ENCODE data around the gene PKHD1.
"Not testable (repeated sequence)": the region's sequence is repeated elsewhere in the genome, so short reads cannot be mapped to it uniquely, and the experiment has no call there.

The PKHD1 gene

DNA sequence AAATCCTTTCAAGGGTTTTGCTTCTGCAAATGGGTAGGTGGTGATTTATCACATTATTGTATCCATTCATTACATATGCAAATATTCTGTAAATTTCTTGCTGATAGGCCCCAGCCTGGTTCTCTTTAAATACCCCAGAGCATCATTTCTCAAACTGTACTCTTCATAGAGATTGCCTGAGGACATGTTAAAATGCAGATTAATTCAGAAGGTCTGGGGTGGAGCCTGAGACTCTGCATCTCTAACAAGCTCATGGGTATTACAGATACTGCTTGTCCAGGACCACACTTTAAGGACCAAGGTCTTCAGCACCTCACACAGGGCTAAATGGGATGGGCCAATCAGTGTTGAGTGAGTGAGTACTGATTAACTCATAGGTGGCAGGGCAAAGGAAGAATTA, 46.3 kb downstream of the PKHD1 start:
- no peak for DNase-seq

DNA sequence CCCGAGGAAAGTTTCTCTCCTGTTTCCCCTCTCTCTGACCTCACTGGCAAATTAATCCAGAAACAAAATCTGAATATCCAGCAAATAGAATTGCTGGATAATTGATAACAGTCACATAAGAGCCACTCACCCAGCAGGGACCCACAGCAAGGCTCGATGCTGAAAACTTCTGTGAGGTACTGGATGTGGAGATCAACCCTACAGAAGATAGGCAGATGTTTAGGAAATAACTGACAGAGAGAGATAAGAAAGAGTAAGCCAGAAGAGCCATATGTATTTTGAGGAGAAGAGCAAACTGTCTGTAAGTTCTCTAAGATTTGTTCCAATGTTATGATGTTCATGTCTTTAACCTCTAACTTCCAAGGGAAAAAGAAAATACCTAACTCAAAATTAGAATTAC, 59.7 kb downstream of the PKHD1 start:
- DNase-seq, result no peak

DNA sequence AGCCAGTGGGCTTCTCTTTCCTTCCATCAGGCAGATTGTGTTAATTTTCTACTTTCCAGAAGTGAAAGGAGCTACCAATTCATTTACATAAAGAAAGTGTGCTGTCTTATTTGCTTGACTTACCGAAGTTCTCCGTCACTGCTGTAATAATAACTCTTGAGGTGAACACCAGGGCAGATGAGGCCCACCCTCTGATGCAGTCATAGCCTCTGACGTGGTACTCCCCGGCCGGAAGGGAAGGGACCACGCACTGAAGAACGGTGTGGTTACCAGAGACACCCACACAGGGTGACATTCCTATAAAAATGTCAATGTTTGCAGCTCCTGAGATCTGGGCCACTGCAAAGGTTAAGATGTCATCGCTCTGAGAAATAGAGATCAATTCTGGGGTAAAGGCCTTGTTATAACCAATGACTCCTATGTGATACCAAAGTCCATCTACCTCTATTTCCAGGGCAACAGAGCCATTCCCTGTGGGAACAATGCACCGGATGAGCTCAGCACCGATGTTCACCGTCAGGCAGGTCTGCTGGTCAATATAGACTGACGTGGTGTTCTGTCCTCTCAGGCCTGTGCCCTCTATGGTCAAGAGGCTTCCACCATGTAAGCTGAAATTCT, 62.9 kb downstream of the PKHD1 start:
- DNase-seq, result no peak

DNA sequence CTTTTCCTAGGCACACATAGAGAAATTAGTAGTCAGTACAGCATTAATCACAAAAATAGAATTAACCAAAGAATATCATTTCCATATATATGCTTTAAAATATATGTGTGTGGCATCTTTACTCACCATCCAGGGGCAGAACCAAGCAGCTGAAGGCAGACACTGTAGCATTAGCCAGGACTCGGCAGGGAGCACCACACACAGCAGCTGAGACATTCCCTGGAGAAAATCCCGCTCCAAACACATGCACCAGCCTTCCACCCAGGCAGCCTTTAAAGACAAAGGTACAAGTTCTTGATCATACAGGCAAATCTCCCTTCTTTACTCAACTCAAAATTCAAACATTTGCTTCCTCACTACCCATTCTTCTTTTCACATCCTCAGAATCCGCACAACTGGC, 64.7 kb downstream of the PKHD1 start:
- no peak for DNase-seq

DNA sequence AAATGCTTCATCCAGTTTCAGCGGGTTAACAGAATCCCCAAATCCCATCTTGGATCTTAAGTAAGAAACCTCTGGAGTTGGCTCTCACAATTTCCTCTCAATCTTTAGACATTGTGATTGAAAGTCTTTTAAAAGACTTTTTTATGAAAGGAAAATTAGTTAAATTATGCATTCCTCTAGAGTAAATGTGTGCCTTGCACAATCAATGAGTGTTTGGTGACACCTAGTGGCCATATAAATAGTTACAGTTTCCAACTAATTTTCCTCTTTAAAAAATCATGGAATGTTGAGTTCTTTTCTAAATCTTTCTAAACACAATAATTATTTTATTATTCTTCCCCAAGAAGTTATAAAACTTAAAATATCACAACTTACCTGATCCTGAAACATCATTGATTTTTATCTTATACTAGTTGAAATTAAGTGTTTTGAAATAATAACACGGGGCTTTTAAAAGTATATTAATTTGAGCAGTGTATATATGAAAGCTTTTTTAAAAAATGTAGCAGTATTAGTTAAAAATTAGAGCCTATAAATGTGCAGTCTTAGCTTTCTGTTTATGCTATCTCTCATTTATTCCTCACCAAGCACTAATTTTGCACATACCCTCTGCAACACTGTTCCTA, 66.4 kb downstream of the PKHD1 start:
- peak; percentile 24 for DNase-seq

DNA sequence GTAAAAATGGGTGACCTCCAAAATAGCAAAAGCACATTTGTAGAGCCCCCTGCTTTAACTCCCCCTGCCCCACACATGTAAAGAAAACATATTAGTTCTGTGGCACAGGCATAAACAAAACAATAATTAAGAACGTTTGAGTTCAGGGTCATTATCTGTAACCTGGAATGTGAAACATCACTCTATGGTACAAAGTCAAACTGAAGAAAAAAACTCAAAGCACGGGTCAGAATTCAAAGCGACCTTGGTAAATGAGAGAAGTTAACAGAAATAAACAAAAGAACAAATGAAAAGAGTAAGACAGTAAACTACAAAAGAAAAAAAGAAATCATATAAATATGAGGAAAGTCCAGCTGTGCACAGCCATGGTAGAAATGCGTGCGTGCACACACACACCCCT, 67.5 kb downstream of the PKHD1 start:
- no peak for DNase-seq

DNA sequence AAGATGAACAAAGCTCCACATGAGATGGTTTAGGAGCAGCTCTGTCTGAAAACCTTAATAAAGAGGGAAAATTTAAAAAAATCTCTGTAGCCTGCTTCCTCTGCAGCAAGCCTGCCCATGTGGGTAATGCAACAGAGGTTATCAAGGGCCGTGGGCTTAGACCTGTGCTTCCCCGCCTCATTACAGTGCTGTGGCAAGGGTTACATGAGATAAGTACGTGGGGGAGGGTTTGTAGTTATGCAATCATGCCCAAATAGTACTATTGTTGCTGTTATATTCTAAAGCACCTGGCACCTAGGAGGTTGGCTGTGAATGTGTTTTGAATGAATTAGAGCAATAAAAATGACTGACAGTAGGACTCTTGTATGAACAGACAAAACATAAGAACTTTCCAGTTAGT, 68.3 kb downstream of the PKHD1 start:
- DNase-seq, result no peak

DNA sequence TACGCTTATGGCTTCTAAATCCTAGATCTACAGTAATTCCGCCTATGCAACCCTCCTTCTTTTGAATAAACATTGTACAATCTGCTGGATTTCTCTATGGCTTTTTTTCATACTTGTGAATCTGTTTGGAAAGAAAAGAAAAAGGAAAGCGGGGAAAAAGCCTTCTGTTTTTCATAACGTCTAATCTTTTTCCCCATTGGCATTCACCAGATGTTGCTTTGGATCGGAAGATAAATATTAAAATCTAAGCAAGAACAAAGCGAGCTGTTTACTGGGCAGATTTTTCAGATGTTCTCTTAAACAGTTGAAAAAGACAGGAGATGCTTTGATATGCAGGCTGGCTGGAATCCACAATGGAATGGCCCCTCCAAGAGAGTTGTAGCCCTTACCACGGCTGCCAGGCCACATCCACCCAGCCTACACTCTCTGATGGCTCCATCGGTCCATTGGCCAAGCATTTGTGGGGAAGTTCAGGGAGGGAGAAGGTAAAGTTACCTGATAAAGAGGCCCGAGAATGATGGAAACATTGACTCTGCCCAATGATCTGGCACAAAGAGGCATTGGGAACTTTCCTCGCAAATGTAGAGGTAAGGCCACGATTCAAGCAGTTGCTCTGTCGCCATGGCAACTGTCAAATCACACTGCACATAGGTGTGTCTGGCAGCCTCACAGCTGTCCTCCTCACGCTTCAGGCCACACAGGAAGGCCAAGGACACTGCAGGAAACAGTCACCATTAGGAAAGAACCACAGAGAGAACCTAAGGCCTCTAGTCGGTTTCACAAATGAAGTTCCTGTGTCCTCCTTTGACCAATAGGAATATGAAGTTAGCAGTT, 70.3 kb downstream of the PKHD1 start:
- DNase-seq, result no peak

DNA sequence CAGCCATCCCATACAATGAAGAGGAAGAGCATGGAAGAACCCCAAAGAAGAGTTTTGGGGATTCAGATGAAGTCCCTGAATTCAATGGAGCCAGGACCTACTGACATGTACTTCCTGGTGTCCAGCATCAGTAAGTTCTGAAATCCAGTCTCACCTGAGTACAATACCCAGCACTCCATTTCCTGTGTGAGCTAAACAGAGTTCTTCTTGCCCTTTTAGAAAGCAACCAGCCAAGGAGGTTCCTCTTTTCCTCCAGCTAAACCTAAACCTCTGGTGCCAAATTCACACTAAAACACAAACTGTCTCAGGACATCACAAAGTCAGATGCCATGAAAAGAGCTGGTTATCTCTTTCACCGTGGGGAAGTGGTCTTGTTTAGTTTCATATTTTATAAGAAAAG, 71.5 kb downstream of the PKHD1 start:
- DNase-seq, result no peak

DNA sequence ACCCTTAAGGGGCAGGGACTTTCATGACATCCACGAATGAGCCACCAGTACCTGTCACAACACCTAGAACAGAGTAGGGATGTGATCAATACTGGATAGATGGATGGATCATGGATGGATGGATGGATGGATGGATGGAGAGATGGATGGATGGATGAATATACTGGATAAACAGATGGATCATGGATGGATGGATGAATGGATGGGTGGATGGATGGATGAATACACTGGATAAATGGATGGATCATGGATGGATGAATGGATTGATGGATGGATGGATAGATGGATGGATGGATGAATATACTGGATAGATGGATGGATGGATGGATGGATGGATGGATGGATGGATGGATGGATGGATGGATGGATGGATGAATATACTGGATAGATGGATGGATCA, 73.0 kb downstream of the PKHD1 start:
- DNase-seq, result no peak

DNA sequence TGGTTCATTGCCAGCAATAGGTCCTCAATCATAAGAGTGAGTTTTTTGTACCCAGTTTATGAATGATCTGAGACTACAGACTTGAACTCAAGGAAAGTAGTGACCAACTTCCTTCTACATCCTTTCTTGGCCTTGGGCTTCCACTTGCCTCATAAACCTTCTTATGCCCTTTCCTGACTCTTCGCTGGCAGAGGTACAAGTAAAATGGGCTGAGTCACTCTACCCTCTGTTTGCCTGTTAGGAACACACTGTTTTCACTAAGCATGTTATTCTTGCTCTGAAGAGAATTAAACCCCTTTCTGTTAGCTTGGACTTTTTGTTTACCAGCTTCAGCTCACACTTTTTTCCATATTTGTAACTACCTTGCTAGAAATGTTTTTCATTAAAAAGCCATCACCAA, 74.4 kb downstream of the PKHD1 start:
- no peak for DNase-seq

DNA sequence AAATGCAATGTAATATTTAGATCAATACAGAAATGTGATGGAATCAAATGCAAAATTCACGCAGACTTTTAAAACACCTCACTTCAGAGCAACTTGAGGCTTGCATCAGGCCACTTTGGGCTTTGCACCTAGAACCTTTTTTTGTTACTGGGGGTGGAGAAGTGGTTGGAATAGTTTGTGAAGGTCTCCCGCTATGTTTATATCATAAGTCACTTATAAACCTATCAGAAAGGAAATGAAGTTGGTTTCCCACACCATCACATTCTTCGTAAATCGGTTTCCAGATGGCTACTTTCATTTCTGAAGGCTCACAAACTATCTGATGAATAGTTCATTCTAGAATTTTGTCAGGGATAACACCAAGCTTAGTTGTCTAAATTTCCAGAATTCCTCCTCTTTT, 74.8 kb downstream of the PKHD1 start:
- no peak for DNase-seq

DNA sequence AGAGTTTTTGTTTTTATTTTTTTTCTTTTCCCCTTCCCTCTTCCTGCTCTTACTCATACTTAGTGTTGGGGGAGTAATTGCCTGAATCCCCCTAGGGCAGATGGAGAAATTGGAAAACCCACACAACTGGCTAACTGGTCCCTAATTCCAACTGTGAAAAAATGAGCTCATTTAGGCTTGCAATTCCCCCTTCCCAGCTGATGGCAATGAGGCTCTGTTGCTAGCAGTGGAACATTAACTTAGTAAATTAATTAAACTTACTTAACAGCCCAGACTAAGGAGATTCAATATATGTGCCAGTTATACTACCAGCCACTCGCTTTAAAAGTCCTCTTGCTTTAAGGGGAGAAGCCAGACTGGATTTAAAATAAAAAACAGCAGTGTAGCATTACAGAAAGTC, 76.6 kb downstream of the PKHD1 start:
- no peak for DNase-seq

DNA sequence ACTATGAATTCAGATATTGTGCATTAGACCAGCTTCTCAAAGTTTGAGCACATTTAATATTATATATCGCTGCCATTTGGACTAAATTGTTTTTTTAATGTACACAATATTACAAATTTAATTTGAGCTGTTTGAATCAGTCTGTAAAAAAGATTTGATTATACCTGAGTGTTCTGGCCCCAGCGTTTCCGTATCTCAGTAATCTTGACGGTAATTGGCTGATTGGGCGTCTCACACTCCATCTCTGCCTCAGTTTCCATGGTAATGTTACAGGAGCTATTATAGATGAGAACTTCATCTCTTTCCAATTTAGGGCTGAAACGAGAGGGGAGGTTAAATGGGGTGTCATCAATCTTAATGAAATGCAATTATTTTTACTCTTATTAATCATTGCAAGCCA, 77.3 kb downstream of the PKHD1 start:
- no peak for DNase-seq

DNA sequence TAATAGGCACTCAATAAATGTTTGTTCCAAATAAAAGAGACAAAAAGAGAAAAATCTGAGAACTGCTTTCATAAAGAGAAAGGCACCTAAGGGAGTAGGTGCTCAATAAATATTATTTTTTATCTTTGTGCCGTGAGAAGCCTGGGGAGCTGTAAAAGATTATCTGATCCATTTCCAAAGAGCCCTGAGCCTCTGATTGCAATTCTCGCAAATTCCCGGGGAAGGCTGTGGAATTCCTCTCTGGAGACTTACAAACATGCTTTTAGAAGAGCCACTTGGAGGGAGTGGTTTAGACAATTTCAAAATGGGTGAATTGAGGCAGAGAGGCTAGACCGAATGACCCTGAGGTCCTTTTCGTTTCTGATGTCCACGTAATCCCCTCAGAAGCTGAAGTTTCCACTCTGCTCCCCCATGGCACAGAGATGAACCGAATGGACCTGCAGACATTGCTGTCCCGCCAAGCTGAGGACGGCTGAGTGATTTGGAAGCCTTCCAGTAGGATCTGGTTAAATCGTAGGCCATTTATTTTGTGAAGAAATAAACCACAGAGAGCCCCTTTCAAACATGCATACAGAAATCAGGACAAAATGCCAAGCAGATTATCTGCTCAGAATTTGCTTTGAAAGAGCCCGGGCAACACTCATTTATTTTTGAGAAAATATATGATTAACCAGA, 77.8 kb downstream of the PKHD1 start:
- DNase-seq, result no peak

DNA sequence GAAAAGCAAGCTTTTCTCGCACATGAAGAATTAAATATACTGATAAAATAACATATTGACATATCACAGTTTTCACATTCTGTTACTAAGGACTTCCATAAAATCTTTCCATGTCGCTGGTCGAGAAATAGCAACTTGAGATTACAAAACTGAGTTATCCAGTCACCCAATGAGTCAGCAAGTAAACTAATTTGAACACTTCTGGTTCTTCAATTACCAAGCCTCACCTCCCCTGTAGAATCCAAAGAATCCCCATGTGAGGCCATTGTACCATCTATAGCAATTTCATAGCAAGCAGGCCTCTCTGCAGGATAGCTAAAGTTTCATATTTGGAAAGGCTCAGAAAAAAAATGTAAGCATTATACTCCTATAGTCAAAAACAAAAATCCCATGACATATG, 87.3 kb downstream of the PKHD1 start:
- no peak for DNase-seq

DNA sequence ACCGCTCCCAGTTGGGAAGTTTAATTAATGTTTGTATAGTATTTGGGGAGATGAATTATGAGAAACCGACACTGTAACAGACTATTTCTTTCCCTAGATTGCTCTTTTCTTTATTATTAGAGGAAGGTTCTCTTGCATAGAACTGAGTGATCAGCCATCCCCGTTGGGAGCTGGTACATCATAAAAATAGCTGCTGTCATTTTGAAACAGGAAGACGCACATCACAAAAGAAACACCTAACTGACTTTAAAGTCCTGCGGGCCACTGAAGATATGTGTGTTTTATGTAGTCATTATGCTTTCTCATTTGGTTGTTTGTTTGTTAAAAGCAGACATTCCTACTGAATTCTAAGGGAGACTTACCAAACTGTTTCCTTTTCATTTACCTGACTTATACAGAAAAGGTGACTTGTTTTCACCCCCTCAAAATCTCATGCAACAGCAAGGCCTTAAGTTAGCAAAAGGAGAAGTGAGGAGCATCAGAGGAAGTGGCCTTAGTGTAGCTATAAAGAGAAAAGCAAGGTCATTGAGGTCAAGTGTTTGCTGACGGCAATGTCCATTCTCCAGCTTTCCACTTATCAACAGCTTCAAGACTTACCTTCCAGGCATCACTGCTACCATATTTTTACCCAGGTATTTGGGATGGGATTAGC, 91.0 kb downstream of the PKHD1 start:
- no peak for DNase-seq

DNA sequence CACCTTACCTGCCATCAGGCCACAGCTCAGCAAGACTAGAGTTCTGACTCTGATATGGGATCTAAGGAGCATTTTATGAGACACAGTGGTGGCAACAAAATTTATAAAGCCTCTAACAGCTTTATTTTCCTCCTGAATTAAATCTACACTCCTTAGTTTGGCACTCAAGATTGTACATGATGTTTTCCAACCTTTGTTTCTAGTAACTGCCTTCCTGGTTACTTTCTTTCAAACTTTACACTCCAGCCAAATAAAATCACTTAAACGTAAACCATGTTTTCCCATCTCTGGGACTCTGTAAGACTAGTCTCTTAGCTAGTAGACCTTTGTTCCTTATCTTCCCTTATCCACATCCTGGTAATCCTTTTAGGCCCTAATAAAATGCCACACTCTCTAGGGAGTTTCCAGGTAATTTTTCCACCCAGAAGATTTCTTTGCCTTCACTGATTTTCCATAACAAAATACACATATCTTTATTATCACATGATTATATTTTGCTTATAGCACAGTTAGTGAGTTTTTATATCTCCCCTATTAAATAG, 92.1 kb downstream of the PKHD1 start:
- no peak for DNase-seq

DNA sequence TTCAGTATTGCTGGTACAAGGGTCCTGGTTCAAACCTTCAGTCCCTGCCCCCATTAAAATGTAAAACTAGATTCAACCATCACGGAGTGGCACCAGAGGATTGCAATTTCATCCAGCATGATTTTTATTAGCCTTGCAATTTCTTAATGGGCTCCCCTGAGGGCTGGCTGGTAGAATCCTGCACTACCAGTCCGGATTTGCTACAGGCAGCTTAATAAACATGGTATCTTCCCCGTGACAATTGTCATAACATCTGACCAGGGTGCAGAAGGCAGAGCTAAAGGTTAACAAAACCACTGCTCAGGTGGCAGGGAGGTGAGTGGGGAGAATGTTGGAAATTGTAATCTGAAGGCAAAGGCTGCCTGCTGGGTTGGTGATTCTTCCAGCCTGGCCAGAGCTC, 94.5 kb downstream of the PKHD1 start:
- DNase-seq, result no peak

DNA sequence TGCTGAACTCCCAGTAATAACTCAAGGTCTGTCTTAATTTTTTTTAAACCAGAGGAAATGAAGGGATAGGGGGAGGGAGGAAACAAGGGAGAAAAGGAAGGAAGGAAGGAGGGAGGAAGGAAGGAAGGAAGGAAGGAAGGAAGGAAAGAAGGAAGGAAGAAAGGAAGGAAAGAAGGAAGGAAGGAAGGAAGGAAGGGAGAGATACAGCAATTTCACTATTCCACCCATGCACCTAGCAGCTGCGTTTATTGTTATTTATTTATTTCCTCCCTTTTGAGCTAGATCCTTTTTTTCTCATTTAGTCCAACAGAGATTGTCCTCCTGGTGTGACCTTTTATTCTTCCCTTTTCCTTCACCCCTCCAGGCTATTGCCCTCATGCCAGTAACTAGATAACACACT, 97.6 kb downstream of the PKHD1 start:
- no peak for DNase-seq

DNA sequence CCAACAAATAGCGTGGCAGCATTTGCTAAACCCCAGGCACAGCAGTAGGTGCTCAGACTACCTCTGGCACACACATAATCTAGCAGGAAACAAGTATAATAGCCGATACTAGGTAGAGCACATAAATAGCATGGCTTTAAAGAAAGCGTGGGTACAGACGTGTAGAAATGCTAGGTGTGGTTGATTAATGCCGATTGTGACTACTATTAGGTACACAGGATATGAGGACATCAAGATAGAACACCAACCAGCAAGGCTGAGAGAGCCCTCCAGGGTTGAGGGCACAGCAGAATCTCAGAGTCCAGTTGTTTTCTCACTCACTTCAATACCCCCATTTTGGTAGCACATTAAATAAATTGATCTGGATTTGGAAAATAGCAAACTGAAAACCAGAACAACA, 100.5 kb downstream of the PKHD1 start:
- DNase-seq, result no peak

DNA sequence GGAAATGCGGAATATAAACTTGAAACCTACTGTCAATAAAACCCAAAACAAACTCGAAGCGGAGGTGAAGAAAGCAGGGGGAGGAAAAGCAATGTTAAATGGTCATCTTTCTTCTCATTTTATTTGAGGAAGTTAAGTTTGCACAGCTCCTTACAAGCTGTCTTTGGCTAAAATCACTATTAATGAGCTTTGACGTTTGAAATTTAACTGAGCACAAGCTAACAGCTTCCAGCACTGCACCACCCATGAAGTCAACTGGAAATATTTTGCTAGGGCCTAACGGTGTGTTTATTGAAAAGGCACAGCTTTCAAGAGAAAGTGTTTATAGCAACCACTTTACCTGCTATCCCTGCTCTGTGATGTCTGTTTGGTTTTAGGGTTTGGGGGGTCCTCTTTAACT, 103.8 kb downstream of the PKHD1 start:
- DNase-seq, result no peak

DNA sequence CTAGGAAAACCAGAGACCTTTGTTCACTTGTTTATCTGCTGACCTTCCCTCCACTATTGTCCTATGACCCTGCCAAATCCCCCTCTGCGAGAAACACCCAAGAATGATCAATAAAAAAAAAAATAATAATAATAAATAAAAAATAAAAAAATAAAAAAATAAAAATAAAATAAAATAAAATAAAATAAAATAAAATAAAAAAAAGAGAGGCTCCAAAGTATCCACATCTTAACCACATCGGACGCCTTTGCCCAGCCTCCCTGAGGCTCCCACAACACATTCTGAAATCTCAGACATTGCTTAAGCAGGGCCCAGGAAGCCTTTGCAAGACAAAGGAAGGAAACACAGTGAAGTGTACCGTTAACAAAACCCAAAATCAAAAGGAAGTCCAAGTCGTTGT, 104.7 kb downstream of the PKHD1 start:
- not testable (repeated sequence) for DNase-seq
